ENCODE results near the gene CBLC.
"Not testable (repeated sequence)": the region's sequence is repeated elsewhere in the genome, so short reads cannot be mapped to it uniquely, and the experiment has no call there.

The CBLC gene

GRCh38 chr19:44765033-44765948 is 12.4 kb upstream of the CBLC start:
- in situ Hi-C loops (cut with MboI; ENCODE audit: low sequenced_read_pairs): no loop called here

- in situ Hi-C loops (cut with MboI; ENCODE audit: low sequenced_read_pairs): no loop called here
These were observed 11.7 kb upstream of the CBLC start for GRCh38 chr19:44765949-44766335.

GRCh38 chr19:44767295-44768180 is 10.2 kb upstream of the CBLC start:
- in situ Hi-C loops (cut with MboI; ENCODE audit: low sequenced_read_pairs): no loop called here

- in situ Hi-C loops (cut with MboI; ENCODE audit: low sequenced_read_pairs): loop anchor here (5.0 kb wide), 1 partner anchor 48 kb away; no protein-coding TSS in a partner anchor
These were observed 7.0 kb upstream of the CBLC start for GRCh38 chr19:44770550-44771257.

GRCh38 chr19:44772144-44772543 is 5.5 kb upstream of the CBLC start:
- in situ Hi-C loops (cut with MboI; ENCODE audit: low sequenced_read_pairs): loop anchor here (5.0 kb wide), 1 partner anchor 50 kb away; no protein-coding TSS in a partner anchor

- in situ Hi-C loops (cut with MboI; ENCODE audit: low sequenced_read_pairs): loop anchor here (5.0 kb wide), 1 partner anchor 51 kb away; no protein-coding TSS in a partner anchor
These were observed 4.7 kb upstream of the CBLC start for GRCh38 chr19:44772959-44773358.

GRCh38 chr19:44775676-44776240 is 1.9 kb upstream of the CBLC start:
- in situ Hi-C loops (cut with MboI; ENCODE audit: low sequenced_read_pairs): no loop called here

GRCh38 chr19:44776402-44777096 is 1.1 kb upstream of the CBLC start:
- in situ Hi-C loops (cut with MboI; ENCODE audit: low sequenced_read_pairs): no loop called here

- in situ Hi-C loops (cut with MboI; ENCODE audit: low sequenced_read_pairs): no loop called here
These were observed 1.5 kb downstream of the CBLC start for GRCh38 chr19:44779150-44779549.

- in situ Hi-C loops (cut with MboI; ENCODE audit: low sequenced_read_pairs): not testable (repeated sequence)
These were observed 4.0 kb downstream of the CBLC start for GRCh38 chr19:44781694-44782093.

- in situ Hi-C loops (cut with MboI; ENCODE audit: low sequenced_read_pairs): no loop called here
These were observed 5.0 kb downstream of the CBLC start for GRCh38 chr19:44782729-44783128.

- in situ Hi-C loops (cut with MboI; ENCODE audit: low sequenced_read_pairs): no loop called here
These were observed 5.9 kb downstream of the CBLC start for GRCh38 chr19:44783545-44783944.

GRCh38 chr19:44785271-44785670 is 7.6 kb downstream of the CBLC start:
- in situ Hi-C loops (cut with MboI; ENCODE audit: low sequenced_read_pairs): no loop called here

- in situ Hi-C loops (cut with MboI; ENCODE audit: low sequenced_read_pairs): no loop called here
These were observed 8.3 kb downstream of the CBLC start for GRCh38 chr19:44785993-44786392.

GRCh38 chr19:44788971-44789370 is 11.3 kb downstream of the CBLC start:
- in situ Hi-C loops (cut with MboI; ENCODE audit: low sequenced_read_pairs): no loop called here

- in situ Hi-C loops (cut with MboI; ENCODE audit: low sequenced_read_pairs): no loop called here
These were observed 12.3 kb downstream of the CBLC start for GRCh38 chr19:44789943-44790483.

GRCh38 chr19:44792281-44792680 is 14.6 kb downstream of the CBLC start:
- in situ Hi-C loops (cut with MboI; ENCODE audit: low sequenced_read_pairs): no loop called here

GRCh38 chr19:44794610-44795009 is 16.9 kb downstream of the CBLC start:
- in situ Hi-C loops (cut with MboI; ENCODE audit: low sequenced_read_pairs): no loop called here

GRCh38 chr19:44795398-44795987 is 17.8 kb downstream of the CBLC start:
- in situ Hi-C loops (cut with MboI; ENCODE audit: low sequenced_read_pairs): no loop called here
